Hematopoietic multipotent progenitor cell treated with erythropoietin and hydrocortisone succinate and interleukin-3 and kit ligand, for 17 days (in vitro differentiated cells): ENCODE data around the gene OR14I1.

ENCODE experiments used
- DNase-seq: peaks from one replicate; pipeline ENCODE4 v3.0.0-alpha.2; 2015; ENCODE audit warnings: low spot score

The OR14I1 gene

GRCh38 chr1:248702714-248703113, at the start of gene OR14I1:
TSS of gene OR14I1 (minus strand) at chr1:248702766.
- DNase-seq: no peak

- no peak for DNase-seq
Measured at GRCh38 chr1:248751635-248752034, 49.1 kb upstream of the OR14I1 start.

DNA sequence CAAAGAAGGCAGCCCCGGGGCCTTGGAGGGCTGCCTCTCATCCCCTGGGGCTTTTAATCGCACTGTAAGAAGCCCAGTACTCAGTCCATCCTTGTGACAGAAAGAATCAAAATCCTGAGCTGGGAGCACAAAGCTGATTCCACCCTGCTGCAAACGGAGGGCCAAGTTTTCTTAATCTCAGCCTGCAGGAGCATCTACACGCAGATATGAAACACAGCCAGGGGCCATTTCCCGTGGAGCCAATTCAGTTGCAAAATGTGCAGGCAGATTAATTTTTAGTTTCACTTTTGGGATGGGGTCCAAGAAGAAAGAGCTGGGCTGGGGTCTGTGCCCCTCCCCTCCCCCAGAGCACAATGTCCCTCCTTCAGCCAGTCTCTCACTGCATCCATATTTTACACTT, 48.6 kb upstream of the OR14I1 start:
- no peak for DNase-seq

DNA sequence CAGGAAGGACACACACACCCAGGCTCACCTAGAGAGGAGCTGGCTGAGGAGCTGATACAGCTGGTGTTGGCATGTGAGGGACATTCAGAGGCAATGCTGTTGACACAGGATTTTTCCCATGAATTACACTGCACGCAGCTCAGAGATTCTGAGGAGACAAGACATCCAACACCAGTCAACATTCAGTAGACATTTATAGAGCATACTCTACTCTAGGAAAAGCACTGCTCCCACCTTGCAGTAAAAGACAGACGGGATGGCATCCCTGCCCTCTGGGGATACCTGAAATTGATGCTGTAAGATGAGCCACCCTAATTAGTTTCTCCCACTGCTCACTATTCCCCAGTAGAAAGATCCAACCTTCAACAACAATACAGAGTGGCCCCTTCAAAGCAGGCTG, 47.9 kb upstream of the OR14I1 start:
- DNase-seq: no peak

- DNase-seq: no peak
Measured at GRCh38 chr1:248748211-248748610, 45.6 kb upstream of the OR14I1 start.

GRCh38 chr1:248740876-248741275, 38.3 kb upstream of the OR14I1 start:
- DNase-seq: no peak

GRCh38 chr1:248739572-248740205, 37.1 kb upstream of the OR14I1 start:
- DNase-seq: no peak

DNA sequence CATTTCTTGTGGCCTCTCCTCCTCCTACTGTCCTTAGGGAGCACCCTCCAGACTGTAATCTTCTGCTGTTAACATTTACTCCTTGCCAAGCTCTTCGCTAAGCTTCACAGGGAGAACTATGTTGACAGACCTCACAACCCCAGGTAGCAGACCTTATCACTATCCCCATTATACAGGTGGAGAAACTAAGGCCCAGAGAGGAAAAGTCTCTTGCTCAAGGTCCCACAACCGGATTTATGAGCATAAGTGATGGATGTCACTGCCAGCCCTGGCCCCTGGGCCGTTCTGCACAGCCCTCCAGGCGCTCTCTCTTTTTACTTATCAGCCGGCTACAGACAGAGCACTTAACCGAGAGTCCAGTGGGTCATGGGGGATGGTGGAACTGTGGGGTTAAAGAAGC, 34.9 kb upstream of the OR14I1 start:
- DNase-seq: no peak

- DNase-seq: no peak
Measured at GRCh38 chr1:248736977-248737376, 34.4 kb upstream of the OR14I1 start.

GRCh38 chr1:248733566-248733965, 31.0 kb upstream of the OR14I1 start:
- DNase-seq: no peak

DNA sequence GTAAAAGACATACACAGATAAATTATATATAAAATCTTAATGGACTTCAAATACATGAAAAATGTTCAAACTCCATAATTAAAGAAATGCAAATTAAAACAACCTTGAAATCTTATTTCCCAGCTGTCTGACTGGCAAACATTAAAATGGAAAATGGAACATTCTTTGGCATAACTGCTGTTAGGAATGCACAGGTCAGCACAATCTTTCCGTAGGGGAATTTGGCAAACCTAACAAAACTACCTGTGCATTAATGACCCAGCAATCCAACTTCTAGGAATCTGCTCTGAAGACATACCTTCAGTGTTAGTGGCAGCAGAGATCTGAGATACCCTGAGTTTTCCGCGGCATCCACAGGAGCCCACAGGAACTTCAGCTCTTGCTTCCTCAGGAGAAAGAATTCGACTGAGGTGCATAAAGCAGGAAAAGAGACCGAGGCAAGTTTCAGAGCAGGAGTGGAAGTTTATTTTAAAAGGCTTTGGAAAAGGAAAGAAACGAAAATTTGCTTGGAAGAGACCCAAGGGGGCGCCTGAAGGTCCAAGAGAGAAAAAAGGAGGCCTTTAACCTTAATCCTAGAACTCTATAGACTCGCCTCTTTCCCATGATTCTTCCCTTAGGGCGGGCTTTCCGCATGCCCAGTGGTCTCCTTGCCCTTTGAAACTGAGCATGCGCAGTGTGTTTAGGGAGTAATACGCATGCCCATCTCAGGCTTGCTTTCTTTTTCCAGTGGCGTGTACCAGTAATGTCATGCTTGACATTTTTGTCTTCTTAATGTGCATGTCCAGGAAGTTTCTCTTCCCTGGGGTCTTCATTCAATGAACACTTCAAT, 28.2 kb upstream of the OR14I1 start:
- no peak for DNase-seq

- DNase-seq: no peak
Measured at GRCh38 chr1:248714248-248714647, 11.7 kb upstream of the OR14I1 start.

- no peak for DNase-seq
Measured at GRCh38 chr1:248710305-248710900, 7.8 kb upstream of the OR14I1 start.

DNA sequence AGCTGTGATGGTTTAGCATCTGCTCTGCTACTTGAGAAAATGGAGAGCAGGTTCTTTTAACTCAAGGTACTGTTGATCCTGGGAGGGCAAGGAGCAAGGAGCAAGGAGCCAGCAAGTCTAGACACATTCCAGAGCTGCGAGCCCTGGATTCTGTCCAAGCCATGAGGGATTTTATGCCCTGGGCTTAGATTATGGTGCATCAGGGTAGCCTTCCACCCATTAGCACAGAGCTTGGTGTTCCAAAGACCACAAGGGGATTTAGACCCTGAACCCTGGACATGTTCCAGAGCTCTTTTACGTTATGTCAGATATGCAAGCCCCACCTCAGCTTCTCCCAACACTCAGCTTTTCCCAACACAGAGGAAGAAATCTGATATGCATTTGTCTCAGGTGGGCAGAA, 2.0 kb upstream of the OR14I1 start:
- DNase-seq: no peak

DNA sequence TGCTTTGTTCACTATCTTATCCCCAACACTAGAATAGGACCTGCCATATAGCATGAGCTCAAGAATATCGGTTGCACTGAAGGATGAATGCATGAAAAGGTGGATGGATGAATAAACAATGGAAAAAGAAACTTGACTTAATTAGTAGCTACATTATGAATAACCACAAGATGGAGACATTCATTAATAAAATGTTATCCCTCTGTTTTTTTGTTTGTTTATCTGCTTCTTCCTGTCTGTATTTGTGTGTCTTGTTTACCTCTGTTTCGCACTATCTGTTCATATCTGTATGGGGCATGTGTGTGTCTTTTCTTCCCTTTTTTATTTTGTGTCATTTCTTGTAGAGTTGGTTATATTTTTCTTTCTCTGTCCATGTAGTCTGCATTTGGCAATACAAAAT, 1.1 kb upstream of the OR14I1 start:
- DNase-seq: no peak

GRCh38 chr1:248699099-248699498, 3.5 kb downstream of the OR14I1 start:
- no peak for DNase-seq

GRCh38 chr1:248697907-248698306, 4.7 kb downstream of the OR14I1 start:
- no peak for DNase-seq

- no peak for DNase-seq
Measured at GRCh38 chr1:248696774-248697173, 5.8 kb downstream of the OR14I1 start.

DNA sequence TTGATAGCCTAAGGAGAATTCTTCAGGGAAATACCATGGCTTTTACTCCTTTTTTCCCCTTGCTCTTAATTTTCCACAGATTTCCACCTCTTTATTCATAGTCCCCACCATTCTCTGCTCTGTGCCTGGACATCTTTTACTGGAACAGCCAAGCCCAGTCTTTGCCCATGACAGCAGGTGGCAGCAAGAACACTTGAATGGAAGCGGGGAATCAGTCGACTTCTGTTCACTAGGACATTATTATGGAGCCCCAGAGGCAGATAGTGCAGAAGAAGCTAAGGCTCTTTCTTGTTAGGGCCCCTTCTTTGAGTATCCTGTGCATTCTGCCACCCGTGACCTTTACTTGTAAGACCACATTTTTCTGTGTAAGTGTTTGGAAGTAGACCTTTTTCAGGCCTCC, 6.3 kb downstream of the OR14I1 start:
- DNase-seq: no peak

DNA sequence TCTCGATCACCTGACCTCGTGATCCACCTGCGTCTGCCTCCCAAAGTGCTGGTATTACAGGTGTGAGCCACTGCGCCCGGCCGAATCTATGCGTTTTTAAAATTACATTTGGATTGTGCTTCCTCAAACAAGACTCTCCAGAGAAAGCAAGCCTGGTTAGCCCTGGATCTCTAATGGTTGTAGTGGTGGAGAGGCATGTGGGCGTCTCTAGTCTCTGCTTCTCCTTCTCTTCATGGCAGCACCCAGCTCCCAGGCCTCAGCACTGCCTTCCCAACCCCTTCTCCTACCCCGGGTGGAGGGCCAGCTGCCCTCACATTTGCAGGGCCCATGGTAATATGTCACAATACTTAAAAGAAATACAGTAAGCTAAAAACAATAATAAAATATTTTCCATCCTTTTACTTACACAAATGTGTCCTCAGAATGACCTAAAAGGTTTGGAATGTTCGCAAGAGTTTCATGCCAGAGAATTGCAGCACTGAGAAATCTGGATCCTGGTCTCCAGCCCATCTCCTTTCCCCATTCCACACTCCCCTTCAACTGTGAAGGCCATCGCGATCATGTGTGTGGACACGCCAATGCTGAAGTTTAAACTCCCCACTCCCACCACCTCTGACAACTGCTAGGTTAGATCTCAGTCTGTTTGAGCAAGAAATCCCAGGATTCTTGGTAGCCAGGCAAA, 7.0 kb downstream of the OR14I1 start:
- no peak for DNase-seq

DNA sequence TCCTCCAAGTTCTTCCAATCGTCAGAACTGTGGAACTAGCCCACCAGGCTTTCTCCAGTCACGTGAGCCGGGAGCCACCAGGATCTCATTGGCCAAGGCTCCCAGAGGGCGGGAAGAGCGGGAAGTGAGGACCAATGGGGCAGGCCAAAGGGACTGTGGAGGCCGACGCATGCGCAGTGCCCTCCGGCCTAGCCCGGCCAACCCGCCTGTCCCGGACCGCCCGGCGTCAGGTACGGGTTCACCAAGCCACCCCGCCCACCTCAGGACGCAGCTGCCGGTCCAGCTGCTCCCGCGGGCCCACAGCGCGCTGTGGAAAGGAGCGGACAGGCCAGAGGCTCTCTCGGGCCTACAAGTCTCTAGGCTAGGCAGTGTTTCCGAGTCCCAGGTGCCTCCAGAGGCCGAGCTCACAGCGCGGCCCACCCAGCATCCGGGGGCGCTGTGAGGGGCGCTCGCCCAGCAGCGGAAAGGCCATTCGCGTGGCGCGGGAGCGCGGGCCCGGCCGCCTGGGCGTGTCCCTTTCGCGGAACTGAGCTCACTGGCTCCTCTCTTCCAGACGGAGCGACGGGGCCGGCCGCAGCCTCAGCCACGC, 10.9 kb downstream of the OR14I1 start:
- no peak for DNase-seq

DNA sequence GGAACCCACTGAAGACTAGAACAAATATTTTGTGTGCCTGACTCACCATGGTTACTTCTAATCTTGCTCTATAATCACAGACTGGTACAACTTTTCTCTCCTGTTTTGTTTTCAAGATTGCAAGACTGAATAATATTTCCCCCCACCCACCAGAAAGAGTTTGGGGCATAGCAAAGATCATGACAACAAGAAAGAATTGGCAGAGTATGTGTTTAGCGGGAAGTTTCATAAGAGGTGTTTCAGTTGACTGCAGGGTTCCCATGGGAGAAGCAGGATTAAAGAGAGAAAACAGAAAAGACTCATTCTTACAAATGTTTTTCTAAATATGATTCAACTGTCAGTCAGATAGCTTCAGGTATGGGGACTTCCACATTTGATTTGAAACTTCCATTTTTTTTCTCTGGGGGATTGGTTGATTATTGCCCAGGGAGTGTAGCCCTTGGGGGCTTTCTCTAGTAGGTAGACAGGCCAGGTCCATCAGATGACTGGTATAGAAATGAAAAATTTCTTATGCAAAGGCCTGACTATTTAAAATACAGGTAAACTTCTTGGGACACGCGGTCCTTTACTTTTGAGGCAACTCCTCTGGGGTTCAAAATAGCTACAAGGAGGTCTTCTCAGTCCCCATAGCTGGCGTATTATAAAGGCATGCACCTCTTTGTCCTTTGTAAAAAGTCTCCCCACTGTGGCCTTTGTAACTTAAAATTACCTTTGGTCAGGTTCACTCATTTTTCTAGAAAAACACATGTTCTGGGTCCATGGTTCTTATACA, 13.9 kb downstream of the OR14I1 start:
- no peak for DNase-seq
